ENCODE measurements around the gene TBC1D9B.

Gene TBC1D9B

DNA sequence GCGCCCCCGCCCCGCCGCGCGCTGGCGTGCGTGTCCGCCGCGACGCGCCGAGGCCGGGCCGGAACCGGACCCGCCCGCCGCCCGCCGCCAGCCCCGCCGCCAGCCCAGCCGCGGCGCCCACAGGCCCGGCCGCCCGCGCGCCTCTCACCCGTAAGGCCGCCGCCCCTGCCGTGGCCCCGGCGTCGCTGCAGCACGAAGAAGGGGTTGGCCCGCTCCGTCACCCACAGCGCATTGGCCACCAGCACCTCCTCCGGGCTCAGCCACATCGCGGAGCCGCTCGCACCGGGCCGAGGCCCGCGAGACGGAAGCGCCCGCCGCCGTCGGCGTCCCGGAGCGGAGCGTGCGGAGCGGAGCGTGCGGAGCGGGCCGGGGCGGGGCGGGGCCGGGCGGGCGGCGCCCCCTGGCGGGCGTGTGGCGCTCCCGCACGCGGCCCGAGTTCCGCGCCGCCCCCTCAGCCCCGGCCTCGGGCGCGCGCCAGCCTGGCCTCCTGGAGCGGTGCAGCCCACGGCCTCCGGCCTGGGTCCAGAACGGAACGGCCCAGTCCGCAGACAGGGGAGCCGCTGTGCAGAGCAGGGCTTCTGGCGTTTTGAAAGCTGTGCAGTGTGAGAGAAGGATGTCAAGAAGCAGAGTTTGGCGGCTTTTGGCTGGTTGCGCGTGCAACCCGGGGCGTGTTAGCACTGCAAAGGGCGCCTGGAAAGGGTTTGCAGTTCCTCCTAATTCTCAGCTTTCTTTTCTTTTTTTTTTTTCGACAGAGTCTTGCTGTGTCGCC is at the start of gene TBC1D9B:
TSS of gene TBC1D9B (minus strand) at position 342 of the 769 bp plus-strand sequence. CDS start at position 266, 76 bp downstream.
- Histone ChIP-seq H3K4me1 (ENCODE audit: control insufficient read depth, insufficient read depth, low read length) (peaks cover 6% of the 10 kb centered on the region), H3K36me3 (ENCODE audit: control insufficient read depth, insufficient read depth, low read length) (peaks cover 18% of the 10 kb centered on the region), H3K9ac (ENCODE audit: low read length) (peak within 1 kb of the TSS; percentile 35), H3K4me3 (ENCODE audit: low read length) (peak within 1 kb of the TSS; percentile 73), H3K27me3 (ENCODE audit: control insufficient read depth, insufficient read depth, low read length) (no peaks in the 10 kb centered on the region), H3K27ac (ENCODE audit: low read depth, low read length) (peak within 1 kb of the TSS; percentile 63)

DNA sequence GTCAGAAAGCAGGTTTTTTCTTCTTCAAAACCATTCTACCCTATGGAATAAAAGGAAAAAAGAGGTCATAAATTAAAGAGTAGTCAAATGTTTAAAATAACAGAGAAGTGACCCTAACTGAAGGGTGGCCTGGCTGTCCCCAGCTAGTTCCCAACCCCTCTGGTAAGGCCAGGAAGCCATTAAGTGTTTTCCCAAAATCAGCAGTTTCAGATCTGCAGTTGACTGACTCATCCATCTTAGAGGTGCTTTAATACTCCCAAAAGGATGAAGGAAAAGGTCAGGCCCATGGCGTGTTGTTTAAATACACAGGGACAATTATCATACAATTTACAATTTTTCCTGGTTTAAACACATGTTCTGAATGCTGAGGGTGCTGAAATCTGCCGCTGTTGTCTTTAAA is 47.9 kb upstream of the TBC1D9B start:
- no peak overlapping the region for H3K9ac ChIP-seq (ENCODE audit: low read length)
- no peaks in the 10 kb centered on the region for H3K4me1 ChIP-seq (ENCODE audit: control insufficient read depth, insufficient read depth, low read length)
- H3K4me3 ChIP-seq (ENCODE audit: low read length), result no peak overlapping the region
- H3K36me3 ChIP-seq (ENCODE audit: control insufficient read depth, insufficient read depth, low read length), result no peaks in the 10 kb centered on the region
- no peaks in the 10 kb centered on the region for H3K27me3 ChIP-seq (ENCODE audit: control insufficient read depth, insufficient read depth, low read length)
- no peak overlapping the region for H3K27ac ChIP-seq (ENCODE audit: low read depth, low read length)

DNA sequence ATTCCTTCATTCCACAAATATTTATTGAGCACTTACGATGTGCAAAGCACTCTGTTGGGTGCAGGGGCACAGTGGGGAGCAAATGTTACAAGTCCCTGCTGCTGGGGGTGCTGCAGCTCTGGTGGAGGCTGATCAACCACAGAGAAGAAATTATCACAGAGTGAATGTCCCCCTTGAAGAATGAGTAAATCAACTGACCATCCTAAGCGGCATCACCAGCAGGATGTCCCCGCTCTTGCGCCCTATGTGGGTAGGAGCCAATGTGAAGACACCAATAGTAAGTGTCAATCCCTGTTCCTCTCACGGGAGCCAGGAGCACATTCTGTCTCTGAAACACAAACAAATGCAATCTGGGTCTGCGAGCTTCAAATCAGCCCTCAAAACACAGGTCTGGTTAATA is 47.4 kb upstream of the TBC1D9B start:
- Histone ChIP-seq H3K9ac (ENCODE audit: low read length) (no peak overlapping the region), H3K36me3 (ENCODE audit: control insufficient read depth, insufficient read depth, low read length) (no peaks in the 10 kb centered on the region)

DNA sequence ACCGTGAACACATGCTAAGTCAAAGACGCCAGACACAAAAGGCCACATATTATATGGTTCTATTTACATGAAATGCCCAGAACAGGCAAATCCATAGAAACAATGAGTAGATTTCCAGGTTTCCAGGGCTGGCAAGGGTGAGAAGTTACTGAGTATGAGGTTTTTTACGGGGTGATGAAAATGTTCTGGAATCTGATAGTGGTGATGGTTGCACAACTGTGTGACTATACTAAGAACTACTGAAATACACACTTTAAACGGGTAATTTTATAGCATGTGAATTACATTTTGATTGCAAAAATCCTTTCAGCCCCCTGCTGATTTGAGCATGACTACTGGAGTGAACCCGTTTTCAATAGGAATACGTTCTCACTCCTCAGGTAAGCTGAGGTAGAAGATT is 46.7 kb upstream of the TBC1D9B start:
- Histone ChIP-seq H3K27ac (ENCODE audit: low read depth, low read length) (no peak overlapping the region), H3K9ac (ENCODE audit: low read length) (no peak overlapping the region), H3K36me3 (ENCODE audit: control insufficient read depth, insufficient read depth, low read length) (no peaks in the 10 kb centered on the region), H3K4me3 (ENCODE audit: low read length) (no peak overlapping the region), H3K27me3 (ENCODE audit: control insufficient read depth, insufficient read depth, low read length) (no peaks in the 10 kb centered on the region), H3K4me1 (ENCODE audit: control insufficient read depth, insufficient read depth, low read length) (no peaks in the 10 kb centered on the region)

More for the DNA sequence above, 47.4 kb upstream of the TBC1D9B start:
- Histone ChIP-seq H3K4me3 (ENCODE audit: low read length) (no peak overlapping the region), H3K27ac (ENCODE audit: low read depth, low read length) (no peak overlapping the region), H3K27me3 (ENCODE audit: control insufficient read depth, insufficient read depth, low read length) (no peaks in the 10 kb centered on the region), H3K4me1 (ENCODE audit: control insufficient read depth, insufficient read depth, low read length) (no peaks in the 10 kb centered on the region)

DNA sequence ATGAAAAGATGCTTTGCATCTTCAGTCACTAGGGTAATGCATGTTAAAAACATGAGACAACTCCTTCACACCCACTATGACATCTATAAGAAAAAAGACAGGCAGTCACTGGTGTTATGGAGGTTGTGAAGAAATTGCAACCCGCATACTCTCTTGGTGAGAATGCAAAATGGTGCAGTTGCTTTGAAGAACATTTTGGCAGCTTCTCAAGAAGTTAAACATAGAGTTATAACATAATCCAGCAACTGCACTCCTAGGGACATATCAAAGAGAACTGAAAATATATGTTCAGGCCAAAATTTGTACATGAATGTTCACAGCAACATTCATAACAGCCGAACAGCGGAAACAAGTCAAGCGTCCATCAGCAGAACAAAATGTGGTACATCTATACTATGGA is 46.3 kb upstream of the TBC1D9B start:
- Histone ChIP-seq H3K9ac (ENCODE audit: low read length) (no peak overlapping the region), H3K36me3 (ENCODE audit: control insufficient read depth, insufficient read depth, low read length) (no peaks in the 10 kb centered on the region), H3K27ac (ENCODE audit: low read depth, low read length) (no peak overlapping the region), H3K4me1 (ENCODE audit: control insufficient read depth, insufficient read depth, low read length) (no peaks in the 10 kb centered on the region), H3K27me3 (ENCODE audit: control insufficient read depth, insufficient read depth, low read length) (no peaks in the 10 kb centered on the region), H3K4me3 (ENCODE audit: low read length) (no peak overlapping the region)

DNA sequence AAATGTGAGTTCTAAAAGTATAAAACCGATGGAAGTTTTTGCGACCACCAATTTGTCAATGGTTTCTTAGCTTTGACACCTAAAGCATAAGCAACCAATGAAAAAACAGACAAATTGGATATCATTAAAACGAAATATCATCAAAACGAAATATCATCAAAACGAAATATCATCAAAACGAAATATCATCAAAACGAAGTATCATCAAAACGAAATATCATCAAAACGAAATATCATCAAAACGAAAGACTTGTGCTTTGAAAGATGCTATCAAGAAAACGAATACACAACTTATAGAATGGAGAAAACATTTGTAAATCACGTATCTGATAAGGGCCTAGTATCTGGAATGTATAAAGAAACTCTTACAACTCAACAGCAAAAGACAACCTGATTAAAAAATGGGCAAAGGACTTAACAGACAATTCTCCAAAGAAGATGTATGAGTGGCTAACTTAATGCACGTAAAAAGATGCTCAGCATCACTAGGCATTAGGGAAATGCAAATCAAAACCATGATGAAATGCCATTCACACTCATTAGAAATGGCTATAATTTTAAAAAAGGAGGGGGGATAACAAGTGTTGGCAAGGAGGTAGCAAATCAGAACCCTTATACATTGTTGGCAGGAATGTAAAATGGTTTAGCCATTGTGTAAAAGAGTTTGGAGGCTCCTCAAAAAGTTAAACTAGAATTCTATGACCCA is 29.4 kb upstream of the TBC1D9B start:
- Histone ChIP-seq H3K4me1 (ENCODE audit: control insufficient read depth, insufficient read depth, low read length) (no peaks in the 10 kb centered on the region), H3K4me3 (ENCODE audit: low read length) (no peak overlapping the region), H3K36me3 (ENCODE audit: control insufficient read depth, insufficient read depth, low read length) (no peaks in the 10 kb centered on the region), H3K27me3 (ENCODE audit: control insufficient read depth, insufficient read depth, low read length) (no peaks in the 10 kb centered on the region), H3K9ac (ENCODE audit: low read length) (no peak overlapping the region), H3K27ac (ENCODE audit: low read depth, low read length) (no peak overlapping the region)

DNA sequence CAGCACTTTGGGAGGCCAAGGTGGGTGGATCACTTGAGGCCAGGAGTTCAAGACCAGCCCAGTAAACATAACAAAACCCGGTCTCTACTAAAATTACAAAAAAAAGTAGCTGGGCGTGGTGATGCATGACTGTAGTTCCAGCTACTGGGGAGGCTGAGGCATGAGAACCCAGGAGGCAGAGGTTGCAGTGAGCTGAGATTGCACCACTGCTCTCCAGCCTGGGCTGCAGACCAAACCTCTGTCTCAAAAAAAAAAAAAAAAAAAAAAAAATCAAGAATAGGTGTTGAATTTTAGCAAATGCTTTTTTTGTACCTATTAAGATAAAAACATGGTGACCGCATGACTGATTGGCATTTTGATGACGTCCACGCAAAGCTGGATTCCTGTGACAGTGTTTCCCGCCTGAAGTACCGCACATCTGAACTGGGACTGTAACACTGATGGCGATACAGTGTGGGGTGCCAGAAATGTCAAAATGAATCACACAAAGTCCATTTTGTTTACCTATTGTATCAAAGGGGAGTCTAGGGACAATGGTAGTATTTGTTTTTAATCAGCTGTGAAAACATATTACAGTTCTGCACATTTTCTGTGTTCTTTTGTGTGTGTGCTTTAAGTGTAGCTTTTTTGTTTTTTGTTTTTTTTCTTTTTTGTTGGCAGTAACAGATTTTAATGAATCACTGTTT is 23.2 kb upstream of the TBC1D9B start:
- Histone ChIP-seq H3K4me3 (ENCODE audit: low read length) (no peak overlapping the region), H3K27ac (ENCODE audit: low read depth, low read length) (no peak overlapping the region), H3K36me3 (ENCODE audit: control insufficient read depth, insufficient read depth, low read length) (no peaks in the 10 kb centered on the region), H3K9ac (ENCODE audit: low read length) (no peak overlapping the region), H3K27me3 (ENCODE audit: control insufficient read depth, insufficient read depth, low read length) (no peaks in the 10 kb centered on the region), H3K4me1 (ENCODE audit: control insufficient read depth, insufficient read depth, low read length) (no peaks in the 10 kb centered on the region)

DNA sequence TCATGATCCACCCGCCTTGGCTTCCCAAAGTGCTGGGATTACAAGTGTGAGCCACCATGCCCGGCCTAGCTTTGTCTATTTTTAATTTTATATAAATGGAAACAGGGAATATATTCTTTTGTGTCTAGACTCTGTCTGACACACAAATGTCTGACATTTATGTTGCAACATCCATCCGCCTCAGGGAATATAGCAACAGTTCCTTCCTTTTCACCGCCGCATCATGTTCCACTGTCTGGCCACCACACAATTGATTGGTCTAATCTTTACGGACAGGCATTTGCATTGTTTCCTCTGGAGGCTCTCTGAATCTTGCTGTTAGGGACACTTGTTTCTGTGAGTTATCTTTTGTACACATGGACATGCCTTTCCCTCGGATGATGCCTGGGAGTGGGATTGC is 20.1 kb upstream of the TBC1D9B start:
- Histone ChIP-seq H3K27ac (ENCODE audit: low read depth, low read length) (no peak overlapping the region), H3K4me3 (ENCODE audit: low read length) (no peak overlapping the region), H3K4me1 (ENCODE audit: control insufficient read depth, insufficient read depth, low read length) (no peaks in the 10 kb centered on the region), H3K36me3 (ENCODE audit: control insufficient read depth, insufficient read depth, low read length) (no peaks in the 10 kb centered on the region), H3K9ac (ENCODE audit: low read length) (no peak overlapping the region), H3K27me3 (ENCODE audit: control insufficient read depth, insufficient read depth, low read length) (no peaks in the 10 kb centered on the region)

DNA sequence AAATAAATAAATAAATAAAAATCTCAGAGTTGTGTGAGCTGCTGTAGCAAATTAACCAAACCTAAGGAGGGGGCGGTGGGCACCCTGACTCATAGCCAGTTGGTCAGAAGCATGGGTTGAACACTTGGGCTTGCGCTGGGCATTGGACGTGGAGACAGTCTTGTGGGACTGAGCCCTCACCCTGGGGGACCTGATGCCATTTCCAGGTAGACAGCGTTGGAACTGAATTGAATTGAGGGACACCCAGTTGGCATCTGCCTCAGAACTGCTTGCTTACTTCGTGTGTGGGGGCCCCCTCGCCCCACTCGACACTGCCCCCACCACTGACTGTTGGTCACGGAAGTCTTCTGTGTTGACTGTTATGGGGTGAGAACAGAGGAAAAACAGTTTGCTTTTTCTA is 19.0 kb upstream of the TBC1D9B start:
- Histone ChIP-seq H3K27me3 (ENCODE audit: control insufficient read depth, insufficient read depth, low read length) (no peaks in the 10 kb centered on the region), H3K4me1 (ENCODE audit: control insufficient read depth, insufficient read depth, low read length) (no peaks in the 10 kb centered on the region), H3K27ac (ENCODE audit: low read depth, low read length) (no peak overlapping the region), H3K36me3 (ENCODE audit: control insufficient read depth, insufficient read depth, low read length) (no peaks in the 10 kb centered on the region), H3K9ac (ENCODE audit: low read length) (no peak overlapping the region), H3K4me3 (ENCODE audit: low read length) (no peak overlapping the region)

DNA sequence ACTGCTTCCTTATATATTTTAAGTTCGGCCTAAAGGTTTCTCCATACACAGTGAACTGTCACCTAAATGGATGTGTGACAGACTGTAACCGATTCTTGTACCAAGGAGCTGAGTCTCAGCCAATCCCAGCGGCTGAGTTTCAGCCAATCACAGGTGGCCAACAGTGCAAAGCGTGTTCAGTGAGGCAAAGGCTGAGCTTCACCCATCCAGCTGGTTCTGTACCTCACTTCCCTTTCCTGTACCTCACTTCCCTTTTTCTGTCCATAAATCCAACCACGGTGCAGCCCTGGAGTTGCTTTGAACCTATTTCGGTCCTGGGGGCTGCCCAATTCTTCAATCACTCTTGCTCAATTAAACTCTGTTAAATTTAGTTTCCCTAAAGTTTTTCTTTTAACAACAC is 15.7 kb upstream of the TBC1D9B start:
- no peaks in the 10 kb centered on the region for H3K36me3 ChIP-seq (ENCODE audit: control insufficient read depth, insufficient read depth, low read length)
- H3K27me3 ChIP-seq (ENCODE audit: control insufficient read depth, insufficient read depth, low read length), result no peaks in the 10 kb centered on the region
- no peak overlapping the region for H3K4me3 ChIP-seq (ENCODE audit: low read length)
- H3K27ac ChIP-seq (ENCODE audit: low read depth, low read length), result no peak overlapping the region
- H3K4me1 ChIP-seq (ENCODE audit: control insufficient read depth, insufficient read depth, low read length), result no peaks in the 10 kb centered on the region
- H3K9ac ChIP-seq (ENCODE audit: low read length), result no peak overlapping the region

DNA sequence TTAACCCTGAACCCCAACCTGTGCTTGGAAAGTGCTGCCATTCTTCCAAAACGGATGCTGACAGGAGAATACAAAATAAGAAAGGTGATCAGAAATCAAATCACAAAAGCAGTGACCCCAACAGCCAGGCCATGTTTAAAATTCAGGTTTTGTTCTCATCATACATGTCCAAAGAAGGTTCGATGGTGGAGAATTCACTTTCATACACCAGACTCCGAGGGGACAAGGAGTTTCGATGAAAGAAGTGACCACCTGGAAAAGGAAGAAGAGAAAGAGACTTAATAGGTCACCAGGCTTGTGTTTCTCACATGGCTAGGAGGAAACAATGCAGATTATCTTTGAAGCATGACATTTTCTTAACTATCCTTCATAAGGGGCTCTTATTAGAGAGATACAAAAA is 12.5 kb upstream of the TBC1D9B start:
- Histone ChIP-seq H3K4me1 (ENCODE audit: control insufficient read depth, insufficient read depth, low read length) (no peaks in the 10 kb centered on the region), H3K9ac (ENCODE audit: low read length) (no peak overlapping the region), H3K4me3 (ENCODE audit: low read length) (no peak overlapping the region), H3K27ac (ENCODE audit: low read depth, low read length) (no peak overlapping the region), H3K27me3 (ENCODE audit: control insufficient read depth, insufficient read depth, low read length) (no peaks in the 10 kb centered on the region), H3K36me3 (ENCODE audit: control insufficient read depth, insufficient read depth, low read length) (no peaks in the 10 kb centered on the region)

DNA sequence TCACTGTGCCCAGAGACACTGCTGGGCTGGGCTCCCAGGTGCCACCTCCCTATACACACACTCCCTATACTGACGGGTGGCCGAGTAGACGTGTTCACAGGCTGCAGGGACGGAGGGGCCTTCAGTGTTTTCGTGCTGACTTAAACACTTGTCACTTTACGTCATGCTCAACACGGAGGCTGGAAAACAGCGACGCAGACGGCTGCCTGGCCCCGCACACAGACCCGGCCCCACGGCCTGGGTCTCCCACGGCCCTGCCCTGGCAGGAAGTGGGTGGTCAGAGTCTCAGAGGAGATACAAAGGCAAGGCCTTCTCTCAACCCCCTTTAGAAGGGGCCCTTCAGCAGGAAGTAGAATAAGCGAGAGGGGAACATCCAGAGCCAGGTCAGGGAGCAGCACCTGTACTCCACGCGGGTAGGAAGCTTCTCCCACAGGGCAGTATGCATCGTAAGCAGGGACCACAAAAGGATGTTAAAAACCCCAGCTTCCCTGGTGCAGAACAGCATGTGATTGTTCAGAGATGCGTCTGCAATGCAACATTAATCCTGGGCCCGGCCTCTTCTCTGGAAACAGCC is 11.9 kb upstream of the TBC1D9B start:
- H3K4me1 ChIP-seq (ENCODE audit: control insufficient read depth, insufficient read depth, low read length), result no peaks in the 10 kb centered on the region
- H3K27me3 ChIP-seq (ENCODE audit: control insufficient read depth, insufficient read depth, low read length), result no peaks in the 10 kb centered on the region
- no peak overlapping the region for H3K4me3 ChIP-seq (ENCODE audit: low read length)
- H3K36me3 ChIP-seq (ENCODE audit: control insufficient read depth, insufficient read depth, low read length), result no peaks in the 10 kb centered on the region
- no peak overlapping the region for H3K9ac ChIP-seq (ENCODE audit: low read length)
- no peak overlapping the region for H3K27ac ChIP-seq (ENCODE audit: low read depth, low read length)

All from rectal smooth muscle tissue (tissue), 1 donor.